NB4 (cell line): ENCODE measurements around the gene OBSCN.

ENCODE experiments used
- CTCF ChIP-seq: IDR thresholded peaks from one replicate; pipeline ENCODE4 v1.5.1; 2012; ENCODE audit warnings: low read depth, low read length
- POLR2A ChIP-seq: IDR thresholded peaks from 2 replicates; pipeline ENCODE4 v1.6.1; 2011; ENCODE audit warnings: mild to moderate bottlenecking; ENCODE audit not compliant: insufficient read length; ENCODE audit errors: extremely low read depth

- TF ChIP-seq CTCF, result no peak
- TF ChIP-seq POLR2A, result no peak
Measured at GRCh38 chr1:228403231-228403631, 195.4 kb downstream of the OBSCN start.
